ENCODE measurements around the gene IFITM1.
"Not testable (repeated sequence)": the region's sequence is repeated elsewhere in the genome, so short reads cannot be mapped to it uniquely, and the experiment has no call there.

IFITM1 gene

GRCh38 chr11:309979-310572, 3.8 kb upstream of the IFITM1 start:
- in situ Hi-C loops (cut with HindIII; ENCODE audit: low pct_ligation_motif_present, low sequenced_read_pairs); H3K27ac ChIP-seq; DNase-seq; H3K27me3 ChIP-seq (replicated peaks); H3K36me3 ChIP-seq (replicated peaks): not testable (repeated sequence)
- peak overlapping the region; percentile 48 for H3K4me3 ChIP-seq (ENCODE audit: low read depth, low read length)

DNA sequence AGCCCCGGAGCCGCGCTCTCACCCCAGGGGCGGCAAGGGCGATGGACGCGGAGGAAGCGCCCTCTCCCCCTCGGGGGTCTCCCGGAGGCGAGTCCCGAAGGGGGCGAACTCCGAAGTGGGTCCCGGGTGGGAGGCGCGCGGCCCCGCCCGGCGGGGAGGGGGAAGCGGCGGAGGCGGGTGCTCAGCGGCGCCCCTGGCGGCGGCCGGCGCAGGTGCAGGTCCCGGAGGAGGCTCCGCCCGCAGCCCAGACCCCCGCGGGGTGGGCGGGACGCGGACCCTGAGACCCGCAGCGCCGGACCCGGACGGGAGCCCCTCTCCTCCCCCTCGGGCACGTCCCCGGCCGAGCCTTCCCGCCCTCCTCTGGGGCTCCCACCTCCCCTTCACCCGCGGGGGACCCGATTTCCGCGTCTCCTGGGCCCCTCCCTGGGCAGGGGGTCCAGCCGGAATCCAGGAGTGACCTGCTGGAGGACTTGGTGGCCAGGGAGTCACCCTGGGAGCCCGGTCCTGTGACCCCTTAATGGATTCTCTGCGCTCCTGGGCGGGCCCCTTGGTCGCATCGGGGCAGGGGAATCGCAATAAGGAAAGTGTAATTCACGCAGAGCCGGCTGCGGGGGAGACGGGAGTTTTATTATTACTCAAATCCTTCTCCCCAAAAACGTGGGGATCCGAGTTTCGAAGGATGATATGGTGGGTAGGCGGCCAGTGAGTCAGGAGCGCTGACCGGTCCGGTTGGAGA, 2.7 kb upstream of the IFITM1 start:
- peak overlapping the region; percentile 36 for H3K4me3 ChIP-seq (ENCODE audit: low read depth, low read length)
- peaks cover 10% of the 10 kb centered on the region for H3K27me3 ChIP-seq (replicated peaks)
- H3K27ac ChIP-seq; in situ Hi-C loops (cut with HindIII; ENCODE audit: low pct_ligation_motif_present, low sequenced_read_pairs); DNase-seq; H3K36me3 ChIP-seq (replicated peaks): not testable (repeated sequence)

DNA sequence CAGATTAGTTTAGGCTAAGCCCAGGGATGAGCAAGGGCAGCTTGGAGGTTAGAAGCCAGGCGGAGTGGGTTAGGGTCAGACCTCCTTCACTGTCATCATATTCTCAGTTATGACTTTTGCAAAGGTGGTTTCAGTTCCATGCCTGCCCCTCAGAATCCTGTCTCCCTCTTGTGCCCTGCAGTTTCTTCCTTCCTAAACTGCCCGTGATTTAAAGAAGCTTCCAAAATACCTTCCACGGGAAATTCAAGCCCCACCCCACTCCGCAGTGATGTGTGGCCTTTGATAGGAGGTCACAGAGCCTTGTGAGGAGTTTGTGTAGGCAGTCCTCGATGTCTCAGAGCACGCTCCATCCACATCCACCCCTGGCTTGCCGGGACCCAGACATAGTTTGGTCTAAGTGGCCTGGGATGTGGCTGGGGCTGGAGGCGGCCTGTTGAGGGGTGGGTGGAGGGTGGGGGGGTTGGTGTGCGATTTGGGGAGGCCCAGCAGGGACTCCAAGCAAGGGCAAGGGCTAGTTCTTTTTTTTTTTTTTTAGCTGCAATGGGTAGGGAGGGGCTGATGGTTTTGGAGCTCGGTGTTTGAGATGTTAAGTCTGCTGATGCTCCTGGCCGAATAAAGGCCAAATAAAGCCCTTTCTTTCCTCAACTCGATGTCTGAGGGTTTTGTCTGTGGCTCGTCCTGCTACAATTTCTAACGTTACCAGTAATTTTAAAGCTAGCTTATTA, 1.6 kb upstream of the IFITM1 start:
- in situ Hi-C loops (cut with HindIII; ENCODE audit: low pct_ligation_motif_present, low sequenced_read_pairs): no loop called here
- DNase-seq: no peak
- no peak overlapping the region for H3K4me3 ChIP-seq (ENCODE audit: low read depth, low read length)
- H3K36me3 ChIP-seq (replicated peaks): no peaks in the 10 kb centered on the region
- no peak overlapping the region for H3K27ac ChIP-seq
- peaks cover 19% of the 10 kb centered on the region for H3K27me3 ChIP-seq (replicated peaks)
- TF ChIP-seq CTCF (IDR thresholded peaks at IDR 0.05; ENCODE audit: low read depth, low read length, missing control alignments): no peak

- Histone ChIP-seq H3K27ac (no peak overlapping the region), H3K4me3 (ENCODE audit: low read depth, low read length) (no peak overlapping the region), H3K27me3 (replicated peaks) (peaks cover 22% of the 10 kb centered on the region), H3K36me3 (replicated peaks) (no peaks in the 10 kb centered on the region)
- no peak for DNase-seq
- in situ Hi-C loops (cut with HindIII; ENCODE audit: low pct_ligation_motif_present, low sequenced_read_pairs): no loop called here
- no peak for TF ChIP-seq CTCF (IDR thresholded peaks at IDR 0.05; ENCODE audit: low read depth, low read length, missing control alignments)
Observed at GRCh38 chr11:313304-313786, 495 bp upstream of the IFITM1 start.

DNA sequence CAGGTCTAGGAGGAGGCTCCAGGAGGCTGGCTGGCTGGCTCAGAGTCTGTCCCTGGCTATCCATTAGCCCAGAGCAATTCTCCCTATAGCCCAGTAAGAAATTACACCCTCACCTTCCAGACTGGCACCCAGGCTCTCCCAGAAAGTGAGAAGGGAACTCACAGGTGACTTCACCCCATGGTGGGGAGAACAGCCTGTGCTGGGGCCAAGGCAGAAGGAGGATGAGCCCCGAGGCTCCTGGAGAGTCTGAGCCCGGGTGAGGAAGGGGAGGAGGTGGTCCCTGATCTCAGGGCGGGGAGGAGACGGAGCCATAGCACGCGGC, 675 bp downstream of the IFITM1 start:
- Histone ChIP-seq H3K4me3 (ENCODE audit: low read depth, low read length) (peak overlapping the region; percentile 38), H3K27me3 (replicated peaks) (peaks cover 22% of the 10 kb centered on the region)
- H3K36me3 ChIP-seq (replicated peaks); in situ Hi-C loops (cut with HindIII; ENCODE audit: low pct_ligation_motif_present, low sequenced_read_pairs); DNase-seq; H3K27ac ChIP-seq: not testable (repeated sequence)

- Histone ChIP-seq H3K27ac (no peak overlapping the region), H3K27me3 (replicated peaks) (peaks cover 22% of the 10 kb centered on the region), H3K4me3 (ENCODE audit: low read depth, low read length) (no peak overlapping the region), H3K36me3 (replicated peaks) (no peaks in the 10 kb centered on the region)
- no peak for DNase-seq
- in situ Hi-C loops (cut with HindIII; ENCODE audit: low pct_ligation_motif_present, low sequenced_read_pairs): no loop called here
- TF ChIP-seq CTCF (IDR thresholded peaks at IDR 0.05; ENCODE audit: low read depth, low read length, missing control alignments): no peak
Observed at GRCh38 chr11:315051-315481, 1.2 kb downstream of the IFITM1 start.

- in situ Hi-C loops (cut with HindIII; ENCODE audit: low pct_ligation_motif_present, low sequenced_read_pairs): no loop called here
- no peak for TF ChIP-seq CTCF (IDR thresholded peaks at IDR 0.05; ENCODE audit: low read depth, low read length, missing control alignments)
- no peak overlapping the region for H3K4me3 ChIP-seq (ENCODE audit: low read depth, low read length)
Observed at GRCh38 chr11:315516-315994, 1.7 kb downstream of the IFITM1 start.

More at GRCh38 chr11:315516-315994, 1.7 kb downstream of the IFITM1 start:
- DNase-seq: no peak
- Histone ChIP-seq H3K27ac (no peak overlapping the region), H3K27me3 (replicated peaks) (peaks cover 22% of the 10 kb centered on the region), H3K36me3 (replicated peaks) (no peaks in the 10 kb centered on the region)
